Activated B cell treated with CpG ODN at 0.5 μM for 24 hours (primary cell): Measurements from ENCODE around the gene IKZF1. TPM values are rescaled to one million over a fixed set of nuclear protein-coding genes. Genes with fewer than 3 reads are reported as not detected.
A peak's percentile ranks its signal among the peaks of the same experiment; 100 is the strongest.

Experiments
- ATAC-seq: fragments of 200-7000 bp; cut with Tn5 transposase; one replicate; pipeline ENCODE4 v1.10.0; 2021; ENCODE audit warnings: low read depth, mild to moderate bottlenecking, moderate library complexity
- CTCF ChIA-PET: fragments of 350-600 bp; sonication (Branson Sonifier 250); formaldehyde crosslinking; loops from one replicate; lab custom pipeline; 2021; ENCODE audit warnings: antibody characterized with exemption; lab: Charles Lee
- POLR2A ChIA-PET: fragments of 350-600 bp; sonication (Branson Sonifier 250); formaldehyde crosslinking; loops from one replicate; lab custom pipeline; 2021; ENCODE audit warnings: antibody characterized with exemption; lab: Charles Lee
- DNase-seq: peaks from one replicate; pipeline ENCODE4 v3.0.0; 2022
- H3K27ac Mint-ChIP-seq: one replicate; pipeline ENCODE4 v1.8.0; 2020; ENCODE audit warnings: mixed read lengths
- H3K27me3 Mint-ChIP-seq: one replicate; pipeline ENCODE4 v1.8.0; 2021; ENCODE audit warnings: mixed read lengths
- H3K36me3 Mint-ChIP-seq: one replicate; pipeline ENCODE4 v1.8.0; 2021; ENCODE audit warnings: low read depth, mixed read lengths
- H3K4me1 Mint-ChIP-seq: one replicate; pipeline ENCODE4 v1.8.0; 2021; ENCODE audit warnings: mixed read lengths
- H3K4me3 Mint-ChIP-seq: one replicate; pipeline ENCODE4 v1.8.0; 2020; ENCODE audit warnings: mild to moderate bottlenecking, mixed read lengths
- H3K9me3 Mint-ChIP-seq: one replicate; pipeline ENCODE4 v1.8.0; 2020; ENCODE audit warnings: mixed read lengths
- CTCF ChIP-seq: fragments of 200-600 bp; IDR thresholded peaks from one replicate; pipeline ENCODE4 v1.8.0; 2022; ENCODE audit warnings: antibody characterized with exemption, mild to moderate bottlenecking
- intact Hi-C: fragments of 100-400 bp; cut with micrococcal nuclease; formaldehyde crosslinking; loops from one replicate; pipeline ENCODE4 v1.15.1; 2024
- total RNA-seq: library from RNA; stranded (reverse); gene quantifications from 2 replicates; pipeline ENCODE4 v1.2.3, GENCODE V29; 2022

Gene IKZF1
- total RNA-seq, 1 donor from 2014 or later = 325 TPM

GRCh38 chr7:50273870-50274269 lies 30.6 kb upstream of the IKZF1 start:
- H3K36me3 Mint-ChIP-seq = no peaks in the 10 kb centered on the region
- H3K4me1 Mint-ChIP-seq = peaks cover 91% of the 10 kb centered on the region
- POLR2A ChIA-PET = interaction anchor here (0.8 to 15.2 kb wide), 15 partner anchors 8 to 137 kb away, joined by 3 to 257 read pairs (median 5); partner anchors contain the start of gene IKZF1
- ATAC-seq = peak; percentile 50
- CTCF ChIA-PET = interaction anchor here (0.7 to 2.6 kb wide), 11 partner anchors 9 to 144 kb away, joined by 3 to 9 read pairs (median 4); no protein-coding TSS in a partner anchor
- no peaks in the 10 kb centered on the region for H3K27me3 Mint-ChIP-seq
- no peak for TF ChIP-seq CTCF
- H3K27ac Mint-ChIP-seq = peak overlapping the region; percentile 82
- peak overlapping the region; percentile 48 for H3K4me3 Mint-ChIP-seq
- no peak for DNase-seq
- H3K9me3 Mint-ChIP-seq = peaks cover 3% of the 10 kb centered on the region
- intact Hi-C loops = loop anchor here (1.0 to 5.0 kb wide), 5 partner anchors 7 to 142 kb away; no protein-coding TSS in a partner anchor

GRCh38 chr7:50274361-50274760 lies 30.2 kb upstream of the IKZF1 start:
- DNase-seq (no peak), ATAC-seq (peak; percentile 8)
- intact Hi-C loops = loop anchor here (1.0 to 5.0 kb wide), 4 partner anchors 9 to 142 kb away; no protein-coding TSS in a partner anchor
- no peaks in the 10 kb centered on the region for H3K36me3 Mint-ChIP-seq
- peak overlapping the region; percentile 13 for H3K4me3 Mint-ChIP-seq
- TF ChIP-seq CTCF = no peak
- ChIA-PET CTCF (interaction anchor here (0.7 to 2.6 kb wide), 9 partner anchors 9 to 144 kb away, joined by 3 to 9 read pairs (median 4); no protein-coding TSS in a partner anchor), POLR2A (interaction anchor here (0.6 to 15.2 kb wide), 17 partner anchors 8 to 137 kb away, joined by 3 to 257 read pairs (median 4); partner anchors contain the start of gene IKZF1)
- peaks cover 3% of the 10 kb centered on the region for H3K9me3 Mint-ChIP-seq
- H3K27me3 Mint-ChIP-seq = no peaks in the 10 kb centered on the region
- H3K27ac Mint-ChIP-seq = peak overlapping the region; percentile 82
- peaks cover 91% of the 10 kb centered on the region for H3K4me1 Mint-ChIP-seq

- ATAC-seq = no peak
- Mint-ChIP-seq H3K36me3 (no peaks in the 10 kb centered on the region), H3K4me3 (peak overlapping the region; percentile 50), H3K27me3 (no peaks in the 10 kb centered on the region), H3K4me1 (peaks cover 84% of the 10 kb centered on the region), H3K27ac (peak overlapping the region; percentile 82), H3K9me3 (peaks cover under 1% of the 10 kb centered on the region)
- no peak for TF ChIP-seq CTCF
- DNase-seq = no peak
- ChIA-PET POLR2A (interaction anchor here (1.9 to 15.2 kb wide), 5 partner anchors 8 to 63 kb away, joined by 10 to 257 read pairs (median 12); partner anchors contain the start of gene IKZF1), CTCF (interaction anchor here (2.0 to 2.6 kb wide), 2 partner anchors 91 to 143 kb away, joined by 9 read pairs; no protein-coding TSS in a partner anchor)
- intact Hi-C loops = no loop called here
These were observed 29.1 kb upstream of the IKZF1 start for GRCh38 chr7:50275430-50275829.

GRCh38 chr7:50276483-50276882 lies 28.0 kb upstream of the IKZF1 start:
- intact Hi-C loops = no loop called here

More at GRCh38 chr7:50276483-50276882, 28.0 kb upstream of the IKZF1 start:
- H3K27me3 Mint-ChIP-seq = no peaks in the 10 kb centered on the region
- peaks cover 85% of the 10 kb centered on the region for H3K4me1 Mint-ChIP-seq
- H3K36me3 Mint-ChIP-seq = no peaks in the 10 kb centered on the region
- ChIA-PET POLR2A (interaction anchor here (1.0 to 15.2 kb wide), 4 partner anchors 9 to 62 kb away, joined by 3 to 257 read pairs (median 8); partner anchors contain the start of gene IKZF1), CTCF (interaction anchor here (1.5 kb wide), 1 partner anchor 31 kb away, joined by 4 read pairs; no protein-coding TSS in a partner anchor)
- H3K9me3 Mint-ChIP-seq = no peaks in the 10 kb centered on the region
- no peak for DNase-seq
- no peak for ATAC-seq
- no peak for TF ChIP-seq CTCF
- peak overlapping the region; percentile 30 for H3K4me3 Mint-ChIP-seq
- H3K27ac Mint-ChIP-seq = peak overlapping the region; percentile 80
